ENCODE results near the gene RNF121. TPM values are rescaled to one million over a fixed set of nuclear protein-coding genes. Genes with fewer than 3 reads are reported as not detected.

Gene RNF121
- polyA plus RNA-seq, 2 donors: 9.6 to 15.2 TPM

- H3K36me3 ChIP-seq (ENCODE audit: control insufficient read depth in 2 of 2, insufficient read depth in 2 of 2, low read length in 1 of 2): peaks cover 0 to 6% of the 10 kb centered on the region in 2 donors
- no peaks in the 10 kb centered on the region for H3K27me3 ChIP-seq (ENCODE audit: control insufficient read depth in 1 of 2, insufficient read depth in 2 of 2, low read length in 2 of 2)
- no peak overlapping the region for H3K4me3 ChIP-seq (ENCODE audit: low read depth in 1 of 2, low read length in 2 of 2)
- no peaks in the 10 kb centered on the region for H3K9me3 ChIP-seq (ENCODE audit: control insufficient read depth in 2 of 2, insufficient read depth in 1 of 2, low read depth in 1 of 2, low read length in 1 of 2)
- H3K27ac ChIP-seq (ENCODE audit: low read depth in 2 of 2, low read length in 1 of 2): no peak overlapping the region
- H3K4me1 ChIP-seq (ENCODE audit: control insufficient read depth in 2 of 2, insufficient read depth in 2 of 2, low read length in 1 of 2): peaks cover 4 to 13% of the 10 kb centered on the region in 2 donors
- WGBS, 2 donors: 67 to 69% methylated on average over 3 of the region's 3 CpGs
Observed at GRCh38 chr11:71995726-71996291, 67.0 kb downstream of the RNF121 start.

- 91 to 93% methylated on average over 4 of the region's 4 CpGs for WGBS, 2 donors
- H3K27ac ChIP-seq (ENCODE audit: low read depth in 2 of 2, low read length in 1 of 2): no peak overlapping the region
- no peaks in the 10 kb centered on the region for H3K9me3 ChIP-seq (ENCODE audit: control insufficient read depth in 2 of 2, insufficient read depth in 1 of 2, low read depth in 1 of 2, low read length in 1 of 2)
- no peak overlapping the region for H3K4me3 ChIP-seq (ENCODE audit: low read depth in 1 of 2, low read length in 2 of 2)
- H3K27me3 ChIP-seq (ENCODE audit: control insufficient read depth in 1 of 2, insufficient read depth in 2 of 2, low read length in 2 of 2): no peaks in the 10 kb centered on the region
- peaks cover under 1 to 12% of the 10 kb centered on the region in 2 donors for H3K36me3 ChIP-seq (ENCODE audit: control insufficient read depth in 2 of 2, insufficient read depth in 2 of 2, low read length in 1 of 2)
- H3K4me1 ChIP-seq (ENCODE audit: control insufficient read depth in 2 of 2, insufficient read depth in 2 of 2, low read length in 1 of 2): peaks cover 8 to 14% of the 10 kb centered on the region in 2 donors
Observed at GRCh38 chr11:71996517-71996916, 67.7 kb downstream of the RNF121 start.

- Histone ChIP-seq H3K27ac (ENCODE audit: low read depth in 2 of 2, low read length in 1 of 2) (no peak overlapping the region), H3K27me3 (ENCODE audit: control insufficient read depth in 1 of 2, insufficient read depth in 2 of 2, low read length in 2 of 2) (no peaks in the 10 kb centered on the region), H3K4me1 (ENCODE audit: control insufficient read depth in 2 of 2, insufficient read depth in 2 of 2, low read length in 1 of 2) (peaks cover 8 to 14% of the 10 kb centered on the region in 2 donors), H3K4me3 (ENCODE audit: low read depth in 1 of 2, low read length in 2 of 2) (no peak overlapping the region), H3K9me3 (ENCODE audit: control insufficient read depth in 2 of 2, insufficient read depth in 1 of 2, low read depth in 1 of 2, low read length in 1 of 2) (no peaks in the 10 kb centered on the region), H3K36me3 (ENCODE audit: control insufficient read depth in 2 of 2, insufficient read depth in 2 of 2, low read length in 1 of 2) (peaks cover 3 to 15% of the 10 kb centered on the region in 2 donors)
- 86 to 87% methylated on average over 8 of the region's 8 CpGs for WGBS, 2 donors
Observed at GRCh38 chr11:71996946-71997345, 68.1 kb downstream of the RNF121 start.

- Histone ChIP-seq H3K36me3 (ENCODE audit: control insufficient read depth in 2 of 2, insufficient read depth in 2 of 2, low read length in 1 of 2) (peaks cover 3 to 15% of the 10 kb centered on the region in 2 donors), H3K27me3 (ENCODE audit: control insufficient read depth in 1 of 2, insufficient read depth in 2 of 2, low read length in 2 of 2) (no peaks in the 10 kb centered on the region), H3K4me3 (ENCODE audit: low read depth in 1 of 2, low read length in 2 of 2) (no peak overlapping the region), H3K4me1 (ENCODE audit: control insufficient read depth in 2 of 2, insufficient read depth in 2 of 2, low read length in 1 of 2) (peaks cover 8 to 14% of the 10 kb centered on the region in 2 donors), H3K9me3 (ENCODE audit: control insufficient read depth in 2 of 2, insufficient read depth in 1 of 2, low read depth in 1 of 2, low read length in 1 of 2) (no peaks in the 10 kb centered on the region), H3K27ac (ENCODE audit: low read depth in 2 of 2, low read length in 1 of 2) (no peak overlapping the region)
- 94 to 98% methylated on average over 3 of the region's 3 CpGs for WGBS, 2 donors
Observed at GRCh38 chr11:71997594-71997993, 68.7 kb downstream of the RNF121 start.

GRCh38 chr11:71998061-71998460 is 69.2 kb downstream of the RNF121 start:
- H3K4me3 ChIP-seq (ENCODE audit: low read depth in 1 of 2, low read length in 2 of 2): no peak overlapping the region
- H3K36me3 ChIP-seq (ENCODE audit: control insufficient read depth in 2 of 2, insufficient read depth in 2 of 2, low read length in 1 of 2): peaks cover 3 to 18% of the 10 kb centered on the region in 2 donors
- peaks cover 8 to 14% of the 10 kb centered on the region in 2 donors for H3K4me1 ChIP-seq (ENCODE audit: control insufficient read depth in 2 of 2, insufficient read depth in 2 of 2, low read length in 1 of 2)
- WGBS, 2 donors: 92% methylated on average over 2 of the region's 2 CpGs
- no peaks in the 10 kb centered on the region for H3K27me3 ChIP-seq (ENCODE audit: control insufficient read depth in 1 of 2, insufficient read depth in 2 of 2, low read length in 2 of 2)
- H3K9me3 ChIP-seq (ENCODE audit: control insufficient read depth in 2 of 2, insufficient read depth in 1 of 2, low read depth in 1 of 2, low read length in 1 of 2): no peaks in the 10 kb centered on the region
- peak overlapping the region in 1 of 2 donors; percentile 47 for H3K27ac ChIP-seq (ENCODE audit: low read depth in 2 of 2, low read length in 1 of 2)

GRCh38 chr11:71998649-71999310 is 69.9 kb downstream of the RNF121 start, which contains the start of gene IL18BP:
TSS of gene IL18BP (plus strand) at chr11:71998909. CDS start at chr11:71999985, 1,076 bp downstream.
- WGBS, 2 donors: 73 to 74% methylated on average over 11 of the region's 11 CpGs
- Histone ChIP-seq H3K36me3 (ENCODE audit: control insufficient read depth in 2 of 2, insufficient read depth in 2 of 2, low read length in 1 of 2) (peaks cover 9 to 26% of the 10 kb centered on the region in 2 donors), H3K4me3 (ENCODE audit: low read depth in 1 of 2, low read length in 2 of 2) (no peak within 1 kb of the TSS), H3K9me3 (ENCODE audit: control insufficient read depth in 2 of 2, insufficient read depth in 1 of 2, low read depth in 1 of 2, low read length in 1 of 2) (no peaks in the 10 kb centered on the region), H3K4me1 (ENCODE audit: control insufficient read depth in 2 of 2, insufficient read depth in 2 of 2, low read length in 1 of 2) (peaks cover 8 to 14% of the 10 kb centered on the region in 2 donors), H3K27me3 (ENCODE audit: control insufficient read depth in 1 of 2, insufficient read depth in 2 of 2, low read length in 2 of 2) (no peaks in the 10 kb centered on the region), H3K27ac (ENCODE audit: low read depth in 2 of 2, low read length in 1 of 2) (peak within 1 kb of the TSS; percentile 44 to 57)

- peaks cover 15 to 31% of the 10 kb centered on the region in 2 donors for H3K36me3 ChIP-seq (ENCODE audit: control insufficient read depth in 2 of 2, insufficient read depth in 2 of 2, low read length in 1 of 2)
- peak overlapping the region; percentile 44 for H3K27ac ChIP-seq (ENCODE audit: low read depth in 2 of 2, low read length in 1 of 2)
- H3K4me1 ChIP-seq (ENCODE audit: control insufficient read depth in 2 of 2, insufficient read depth in 2 of 2, low read length in 1 of 2): peaks cover 8 to 14% of the 10 kb centered on the region in 2 donors
- H3K27me3 ChIP-seq (ENCODE audit: control insufficient read depth in 1 of 2, insufficient read depth in 2 of 2, low read length in 2 of 2): no peaks in the 10 kb centered on the region
- H3K9me3 ChIP-seq (ENCODE audit: control insufficient read depth in 2 of 2, insufficient read depth in 1 of 2, low read depth in 1 of 2, low read length in 1 of 2): no peaks in the 10 kb centered on the region
- no peak overlapping the region for H3K4me3 ChIP-seq (ENCODE audit: low read depth in 1 of 2, low read length in 2 of 2)
- 9 to 10% methylated on average over 2 of the region's 2 CpGs for WGBS, 2 donors
Observed at GRCh38 chr11:71999362-71999761, 70.5 kb downstream of the RNF121 start.

GRCh38 chr11:71999798-72000197 is 71.0 kb downstream of the RNF121 start:
- H3K4me1 ChIP-seq (ENCODE audit: control insufficient read depth in 2 of 2, insufficient read depth in 2 of 2, low read length in 1 of 2): peaks cover 8 to 14% of the 10 kb centered on the region in 2 donors
- peaks cover 19 to 34% of the 10 kb centered on the region in 2 donors for H3K36me3 ChIP-seq (ENCODE audit: control insufficient read depth in 2 of 2, insufficient read depth in 2 of 2, low read length in 1 of 2)
- H3K27ac ChIP-seq (ENCODE audit: low read depth in 2 of 2, low read length in 1 of 2): peak overlapping the region; percentile 44
- no peaks in the 10 kb centered on the region for H3K27me3 ChIP-seq (ENCODE audit: control insufficient read depth in 1 of 2, insufficient read depth in 2 of 2, low read length in 2 of 2)
- 51 to 62% methylated on average over 8 of the region's 8 CpGs for WGBS, 2 donors
- H3K4me3 ChIP-seq (ENCODE audit: low read depth in 1 of 2, low read length in 2 of 2): no peak overlapping the region
- H3K9me3 ChIP-seq (ENCODE audit: control insufficient read depth in 2 of 2, insufficient read depth in 1 of 2, low read depth in 1 of 2, low read length in 1 of 2): no peaks in the 10 kb centered on the region

- H3K9me3 ChIP-seq (ENCODE audit: control insufficient read depth in 2 of 2, insufficient read depth in 1 of 2, low read depth in 1 of 2, low read length in 1 of 2): no peaks in the 10 kb centered on the region
- no peaks in the 10 kb centered on the region for H3K27me3 ChIP-seq (ENCODE audit: control insufficient read depth in 1 of 2, insufficient read depth in 2 of 2, low read length in 2 of 2)
- H3K27ac ChIP-seq (ENCODE audit: low read depth in 2 of 2, low read length in 1 of 2): peak overlapping the region in 1 of 2 donors; percentile 23
- no peak overlapping the region for H3K4me3 ChIP-seq (ENCODE audit: low read depth in 1 of 2, low read length in 2 of 2)
- 80 to 81% methylated on average over 10 of the region's 10 CpGs for WGBS, 2 donors
- H3K4me1 ChIP-seq (ENCODE audit: control insufficient read depth in 2 of 2, insufficient read depth in 2 of 2, low read length in 1 of 2): peaks cover 8 to 14% of the 10 kb centered on the region in 2 donors
- H3K36me3 ChIP-seq (ENCODE audit: control insufficient read depth in 2 of 2, insufficient read depth in 2 of 2, low read length in 1 of 2): peaks cover 24 to 38% of the 10 kb centered on the region in 2 donors
Observed at GRCh38 chr11:72000202-72000867, 71.5 kb downstream of the RNF121 start.

Measured in esophagus (tissue), 2 donors.